Spleen (tissue), 11 donors: ENCODE data around the gene PDE1C. TPM values are rescaled to one million over a fixed set of nuclear protein-coding genes. Genes with fewer than 3 reads are reported as not detected.

Experiments used
- DNase-seq: peaks from one replicate; pipeline ENCODE4 v3.0.0-alpha.2; 2020
- H3K27ac ChIP-seq, 8 donors: fragments of 200-600 bp; sonication (generic) in 7 of 8; 1 replicate in 4 of 8; 2 replicates in 4 of 8; pipeline versions ENCODE4 v1.5.0 to v1.8.0; 2016 to 2021; ENCODE audit warnings: inconsistent platforms in 4 of 8, mild to moderate bottlenecking in 4 of 8, moderate library complexity in 1 of 8
- H3K27me3 ChIP-seq, 7 donors: fragments of 200-600 bp; sonication (generic) in 6 of 7; replicated peaks in 1 of 7; 1 replicate in 4 of 7; 2 replicates in 3 of 7; pipeline versions ENCODE4 v1.5.0 to v1.8.0; 2016 to 2021; ENCODE audit warnings: inconsistent platforms in 3 of 7, mild to moderate bottlenecking in 1 of 7
- H3K36me3 ChIP-seq, 6 donors: fragments of 200-600 bp; sonication (generic) in 5 of 6; 1 replicate in 4 of 6; 2 replicates in 2 of 6; pipeline versions ENCODE4 v1.5.0 to v1.8.0; 2016 to 2021; ENCODE audit warnings: inconsistent platforms in 2 of 6
- H3K4me1 ChIP-seq, 6 donors: fragments of 200-600 bp; sonication (generic) in 5 of 6; 1 replicate in 3 of 6; 2 replicates in 3 of 6; pipeline versions ENCODE4 v1.5.0 to v1.8.0; 2016 to 2021; ENCODE audit warnings: inconsistent platforms in 3 of 6
- H3K4me3 ChIP-seq, 8 donors: fragments of 200-600 bp; sonication (generic) in 7 of 8; 1 replicate in 4 of 8; 2 replicates in 4 of 8; pipeline versions ENCODE4 v1.5.0 to v1.8.0; 2016 to 2021; ENCODE audit warnings: inconsistent platforms in 4 of 8, mild to moderate bottlenecking in 4 of 8, moderate library complexity in 2 of 8
- H3K9me3 ChIP-seq, 8 donors: fragments of 200-600 bp; sonication (generic) in 7 of 8; 1 replicate in 4 of 8; 2 replicates in 4 of 8; pipeline versions ENCODE4 v1.5.0 to v1.8.0; 2016 to 2021; ENCODE audit warnings: inconsistent platforms in 4 of 8
- CTCF ChIP-seq, 11 experiments: fragments of 200-600 bp in 7 of 11; fragments of 450-650 bp in 4 of 11; sonication (generic) in 4 of 11; IDR thresholded peaks in 8 of 11; conservative IDR thresholded peaks in 3 of 11; 1 replicate in 7 of 11; 2 replicates in 4 of 11; pipeline versions ENCODE4 v1.4.0 to v1.8.0; 2016 to 2021; ENCODE audit warnings: antibody characterized with exemption in 11 of 11, inconsistent platforms in 4 of 11, mild to moderate bottlenecking in 1 of 11
- POLR2A ChIP-seq, 3 donors: fragments of 450-650 bp; IDR thresholded peaks; one replicate each; pipeline ENCODE4 v1.5.1; 2017; ENCODE audit warnings: antibody characterized with exemption in 3 of 3, mild to moderate bottlenecking in 1 of 3
- POLR2AphosphoS5 ChIP-seq, 3 donors: sonication (generic); formaldehyde crosslinking; IDR thresholded peaks; one replicate each; pipeline ENCODE4 v1.5.1; 2017; ENCODE audit warnings: antibody characterized with exemption in 3 of 3
- WGBS, 5 donors: extraction: QIAGEN DNeasy Blood & Tissue Kit in 3 of 5; methylation state at CpG; one replicate each; pipeline versions ENCODE4 v1.1.5 to v1.1.7; 2013 to 2018; 5-methylcytosine and 5-hydroxymethylcytosine counted together
- intact Hi-C: fragments of 100-400 bp; cut with DNase I; formaldehyde crosslinking; loops from one replicate; pipeline ENCODE4 v1.15.0; 2023; ENCODE audit warnings: low total_unique reads
- polyA plus RNA-seq, 3 donors: library from polyadenylated mRNA; stranded (reverse); fragments of 200-250 nt; gene quantifications; one replicate each; pipeline ENCODE4 v1.2.1, GENCODE V29; 2013
- total RNA-seq, 7 donors: library from RNA; depleted of rRNA in 3 of 7; stranded (reverse); fragments of >200 nt in 3 of 7; fragmentation: NEBNext Ultra II Directional in 4 of 7; extraction: Animal tissue kit (Norgen Biotek cat#: 25700) in 4 of 7; gene quantifications; one replicate each; pipeline versions ENCODE4 v1.1.0 to v1.2.1, GENCODE V29; 2016 to 2021
- donor health status: healthy with polysubstance abuse.
- donor health status: DM: no; HTN: no; CAD: no; lungs with moderate emphysema.
- donor health status: DM: no; HTN: no; CAD: no.
- donor health status: Bipolar disorder and iron deficiency.
- donor health status: healthy.
- donor health status: DM: no; HTN: no; CAD: no.
- donor health status: DM: yes; HTN: yes; CAD: no.

PDE1C gene
- total and polyA plus RNA-seq, 10 donors = 0.53 to 3.3 (median 1.6) TPM

DNA sequence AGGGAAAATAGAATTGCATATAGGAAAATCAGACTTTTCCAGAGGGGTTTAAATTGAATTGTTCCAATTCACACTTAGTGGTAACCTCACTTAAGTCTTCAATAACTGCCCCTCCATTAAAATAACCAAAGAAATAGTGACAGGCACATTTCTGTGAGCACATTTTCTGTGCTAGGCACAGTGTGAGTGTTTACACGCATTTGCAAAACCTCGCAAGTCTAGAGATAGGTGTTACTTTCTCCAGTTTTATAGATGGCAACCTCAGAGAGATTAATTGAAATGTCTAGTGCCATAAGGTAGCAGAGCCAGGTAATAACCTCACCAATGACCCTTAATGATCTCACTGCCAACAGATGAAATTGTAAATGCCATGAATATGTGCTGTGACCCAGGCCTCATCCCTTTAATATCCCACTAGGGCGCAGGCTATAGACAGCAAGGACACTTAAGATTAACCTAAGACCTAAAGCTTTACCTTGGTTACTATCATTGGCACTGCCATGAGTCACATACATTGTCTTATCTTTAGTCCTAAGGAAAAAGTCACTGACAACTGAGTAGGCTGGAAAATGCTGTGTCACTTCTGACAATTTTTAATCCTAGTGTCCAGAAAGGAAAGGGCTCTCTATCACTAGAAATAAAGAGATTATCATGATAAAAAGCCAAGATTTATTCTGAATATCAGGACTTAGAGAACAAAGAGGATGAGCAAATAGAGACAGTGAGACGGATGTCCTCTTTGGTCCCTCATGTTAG lies 195.4 kb downstream of the PDE1C start:
- TF ChIP-seq POLR2AphosphoS5 (IDR thresholded peaks at IDR 0.05) (no peak), CTCF (IDR thresholded peaks at IDR 0.05 in 8 of 11, conservative IDR thresholded peaks at IDR 0.05 in 3 of 11) (no peak), POLR2A (IDR thresholded peaks at IDR 0.05) (no peak)
- DNase-seq = no peak
- intact Hi-C loops = no loop called here
- no peaks in the 10 kb centered on the region for H3K27me3 ChIP-seq
- WGBS, 5 donors = 81 to 89% (median 87%) methylated on average over 4 of the region's 4 CpGs
- no peak overlapping the region for H3K4me3 ChIP-seq
- H3K36me3 ChIP-seq = no peaks in the 10 kb centered on the region
- H3K9me3 ChIP-seq = no peaks in the 10 kb centered on the region
- H3K27ac ChIP-seq = peak overlapping the region in 7 of 8 donors; percentile 30 to 75 (median 65)
- peaks cover 0 to 13% (median 5%) of the 10 kb centered on the region in 6 donors for H3K4me1 ChIP-seq

GRCh38 chr7:31873816-31874597 lies 196.2 kb downstream of the PDE1C start:
- no peaks in the 10 kb centered on the region for H3K27me3 ChIP-seq
- H3K4me3 ChIP-seq = no peak overlapping the region
- peak overlapping the region in 6 of 8 donors; percentile 40 to 75 (median 67) for H3K27ac ChIP-seq
- intact Hi-C loops = no loop called here
- no peaks in the 10 kb centered on the region for H3K36me3 ChIP-seq
- H3K9me3 ChIP-seq = peaks cover 0 to 7% (median under 1%) of the 10 kb centered on the region in 8 donors
- peaks cover 0 to 13% (median 5%) of the 10 kb centered on the region in 6 donors for H3K4me1 ChIP-seq
- TF ChIP-seq POLR2A (IDR thresholded peaks at IDR 0.05) = no peak
- no peak for TF ChIP-seq POLR2AphosphoS5 (IDR thresholded peaks at IDR 0.05)
- no peak for TF ChIP-seq CTCF (IDR thresholded peaks at IDR 0.05 in 8 of 11, conservative IDR thresholded peaks at IDR 0.05 in 3 of 11)
- 56 to 76% (median 65%) methylated on average over 3 of the region's 3 CpGs for WGBS, 5 donors
- no peak for DNase-seq

DNA sequence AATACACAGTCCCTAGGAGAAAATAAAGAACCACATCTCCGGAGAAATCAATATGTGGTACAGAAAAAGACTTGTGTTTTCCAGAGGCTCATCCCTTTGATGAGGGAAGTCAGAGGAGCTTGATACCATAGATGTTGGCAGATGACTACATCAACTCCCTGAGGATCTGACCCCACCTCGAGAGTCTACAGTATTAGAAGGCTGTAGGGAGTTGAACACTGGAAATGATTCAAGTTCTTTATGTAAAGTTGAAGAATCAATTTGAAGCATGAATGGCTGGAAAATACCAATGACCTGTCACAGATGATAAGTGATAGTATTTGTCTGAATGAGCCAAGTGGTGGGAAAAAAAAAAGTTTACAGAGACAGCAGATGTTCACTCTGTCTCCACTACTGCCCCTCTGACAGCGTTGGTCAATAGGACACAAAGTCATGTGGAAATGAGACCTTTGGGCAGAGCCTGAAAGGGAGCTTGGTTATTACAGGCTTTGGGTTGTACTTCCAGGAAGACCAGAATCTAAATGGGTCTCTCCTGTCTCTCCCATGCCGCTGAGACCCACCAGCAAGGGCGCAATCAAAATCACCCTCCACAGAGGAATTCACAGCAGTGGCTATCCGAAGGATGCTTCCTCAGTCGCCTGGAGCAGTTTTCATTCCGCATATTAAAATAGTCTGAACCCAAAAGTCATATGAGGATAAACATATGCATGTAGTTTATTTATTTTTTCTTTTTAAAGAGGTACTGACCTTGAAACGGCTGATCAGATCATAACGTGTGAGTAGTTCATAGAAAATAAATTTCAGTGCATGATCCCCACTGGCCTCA lies 197.4 kb downstream of the PDE1C start:
- H3K36me3 ChIP-seq = no peaks in the 10 kb centered on the region
- TF ChIP-seq POLR2A (IDR thresholded peaks at IDR 0.05) (no peak), POLR2AphosphoS5 (IDR thresholded peaks at IDR 0.05) (no peak), CTCF (IDR thresholded peaks at IDR 0.05 in 8 of 11, conservative IDR thresholded peaks at IDR 0.05 in 3 of 11) (no peak)
- peaks cover 0 to 17% (median 13%) of the 10 kb centered on the region in 8 donors for H3K9me3 ChIP-seq
- H3K27me3 ChIP-seq = no peaks in the 10 kb centered on the region
- intact Hi-C loops = no loop called here
- 75 to 90% (median 88%) methylated on average over 10 of the region's 10 CpGs for WGBS, 5 donors
- H3K4me3 ChIP-seq = no peak overlapping the region
- peaks cover 0 to 13% (median 5%) of the 10 kb centered on the region in 6 donors for H3K4me1 ChIP-seq
- H3K27ac ChIP-seq = no peak overlapping the region
- no peak for DNase-seq
